ENCODE measurements around the gene OSBPL10.
"Not testable (repeated sequence)": the region's sequence is repeated elsewhere in the genome, so short reads cannot be mapped to it uniquely, and the experiment has no call there.

OSBPL10 gene

DNA sequence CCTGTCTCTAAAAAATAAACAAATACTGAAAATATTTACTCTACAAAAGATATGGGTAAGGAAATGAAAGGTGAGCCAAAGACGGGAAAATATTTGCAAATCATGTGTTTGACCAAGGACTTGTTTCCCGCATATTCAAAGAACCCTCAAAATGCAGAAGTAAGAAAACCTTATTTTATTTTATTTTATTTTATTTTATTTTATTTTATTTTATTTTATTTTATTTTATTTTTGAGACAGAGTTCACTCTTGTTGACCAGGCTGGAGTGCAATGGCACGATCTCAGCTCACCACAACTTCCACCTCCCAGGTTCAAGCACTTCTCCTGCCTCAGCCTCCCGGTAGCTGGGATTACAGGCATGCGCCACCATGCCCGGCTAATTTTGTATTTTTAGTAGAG is 11.9 kb upstream of the OSBPL10 start:
- not testable (repeated sequence) for DNase-seq

DNA sequence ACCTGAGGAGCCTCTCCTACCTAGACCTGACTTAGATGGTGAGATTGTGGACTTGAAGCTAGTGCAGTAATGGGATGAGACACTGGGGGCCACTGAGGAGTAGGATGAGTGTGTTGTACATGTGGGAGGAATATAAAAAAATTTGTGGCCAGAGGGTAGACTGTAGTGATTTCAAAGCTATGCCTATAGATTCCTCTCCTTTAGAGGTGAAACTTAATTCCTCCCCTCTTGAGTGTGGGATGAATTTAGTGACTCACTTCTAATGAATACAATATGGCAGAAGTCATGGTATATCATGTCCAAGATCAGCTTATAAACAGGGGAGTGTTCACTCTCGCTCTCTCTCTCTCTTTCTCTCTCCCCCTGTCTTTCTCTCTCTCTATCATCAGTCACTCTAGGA is 7.2 kb upstream of the OSBPL10 start:
- DNase-seq: no peak

- DNase-seq: no peak
Measured at GRCh38 chr3:31985831-31986230, 4.8 kb upstream of the OSBPL10 start.

- DNase-seq: no peak
Measured at GRCh38 chr3:31984321-31984720, 3.3 kb upstream of the OSBPL10 start.

GRCh38 chr3:31980530-31981205 is 394 bp downstream of the OSBPL10 start:
- DNase-seq: peak; percentile 12

GRCh38 chr3:31979001-31979697 is 1.9 kb downstream of the OSBPL10 start:
- DNase-seq: no peak

GRCh38 chr3:31978553-31978952 is 2.5 kb downstream of the OSBPL10 start:
- DNase-seq: no peak

DNA sequence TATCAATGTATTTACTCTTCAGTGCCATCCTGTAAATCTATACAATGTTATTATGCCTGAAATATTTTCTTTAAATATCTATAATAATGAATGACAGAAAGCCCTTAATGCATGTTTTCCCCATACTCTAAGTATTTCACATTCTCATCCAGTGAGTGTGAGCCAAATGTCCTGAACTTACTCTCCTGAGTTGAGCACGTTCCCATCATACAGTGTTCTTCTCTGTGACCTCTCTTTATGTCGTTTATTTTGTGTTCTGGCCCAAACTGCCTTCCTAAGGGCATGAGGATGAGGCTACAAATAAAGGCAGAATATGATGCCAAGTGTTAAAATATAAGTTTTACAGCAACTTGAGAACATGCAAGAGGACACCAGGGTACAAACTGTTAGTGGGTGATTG is 3.3 kb downstream of the OSBPL10 start:
- no peak for DNase-seq

DNA sequence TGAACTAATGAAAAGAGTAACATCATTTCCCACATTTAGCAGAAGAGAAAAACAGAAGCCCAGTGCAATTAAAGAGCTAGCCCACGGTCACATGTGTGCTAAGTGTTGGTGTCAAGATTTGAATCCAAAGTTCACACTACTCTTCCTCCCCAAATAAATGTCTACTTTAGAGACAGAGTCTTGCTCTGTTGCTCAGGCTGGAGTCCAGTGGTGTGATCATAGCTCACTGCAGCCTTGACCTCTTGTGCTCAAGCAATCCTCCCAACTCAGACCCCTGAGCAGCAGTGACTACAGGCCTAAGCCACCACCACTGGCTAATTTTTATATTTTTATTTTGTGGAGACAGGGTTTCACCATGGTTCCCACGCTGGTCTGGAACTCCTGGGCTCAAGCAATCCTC is 4.8 kb downstream of the OSBPL10 start:
- DNase-seq: no peak

DNA sequence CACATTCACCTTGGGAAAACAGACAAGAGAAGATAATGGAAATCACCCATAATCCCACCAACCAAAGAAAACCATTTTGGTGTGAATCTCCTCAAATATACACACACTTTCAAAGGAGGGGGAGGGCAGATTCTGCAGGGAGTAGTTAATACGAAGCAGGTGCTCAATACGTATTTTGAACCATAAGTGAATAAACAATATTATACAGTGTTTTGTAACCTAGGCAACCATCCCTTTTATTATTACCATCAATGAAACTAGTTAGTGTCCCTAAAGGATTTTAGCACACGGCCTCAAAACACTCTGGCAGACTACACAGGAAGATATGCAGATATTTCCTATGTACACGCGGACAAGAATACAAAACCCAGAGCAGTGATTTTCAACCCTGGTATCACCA is 6.1 kb downstream of the OSBPL10 start:
- DNase-seq: no peak

- DNase-seq: no peak
Measured at GRCh38 chr3:31974471-31974870, 6.6 kb downstream of the OSBPL10 start.

- no peak for DNase-seq
Measured at GRCh38 chr3:31973837-31974236, 7.2 kb downstream of the OSBPL10 start.

- DNase-seq: no peak
Measured at GRCh38 chr3:31973081-31973480, 8.0 kb downstream of the OSBPL10 start.

- DNase-seq: no peak
Measured at GRCh38 chr3:31971607-31972006, 9.5 kb downstream of the OSBPL10 start.

DNA sequence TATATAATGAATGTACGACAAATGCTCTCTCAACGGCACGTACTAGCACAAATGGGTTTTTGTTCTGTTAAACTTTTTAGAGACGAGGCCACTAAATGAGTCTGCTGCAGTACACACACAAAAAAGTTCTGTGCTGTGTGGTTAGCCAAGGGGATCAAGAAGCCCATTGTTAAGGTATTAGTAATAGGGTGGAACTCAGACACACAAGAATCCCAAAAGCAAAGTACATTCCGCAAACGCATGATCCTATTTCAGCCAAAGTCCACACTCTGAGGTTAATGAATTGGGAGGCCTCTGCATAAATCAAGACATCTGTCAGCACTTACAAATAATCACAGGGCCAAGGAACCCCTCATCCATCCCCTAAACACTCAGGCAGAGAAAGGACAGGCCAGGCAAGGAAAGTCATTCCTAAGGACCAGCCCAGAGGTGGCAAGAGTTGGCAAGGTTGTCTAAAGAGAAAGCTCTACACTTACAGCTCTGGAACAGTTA is 12.1 kb downstream of the OSBPL10 start:
- DNase-seq: no peak

- DNase-seq: no peak
Measured at GRCh38 chr3:31968369-31968926, 12.6 kb downstream of the OSBPL10 start.

DNA sequence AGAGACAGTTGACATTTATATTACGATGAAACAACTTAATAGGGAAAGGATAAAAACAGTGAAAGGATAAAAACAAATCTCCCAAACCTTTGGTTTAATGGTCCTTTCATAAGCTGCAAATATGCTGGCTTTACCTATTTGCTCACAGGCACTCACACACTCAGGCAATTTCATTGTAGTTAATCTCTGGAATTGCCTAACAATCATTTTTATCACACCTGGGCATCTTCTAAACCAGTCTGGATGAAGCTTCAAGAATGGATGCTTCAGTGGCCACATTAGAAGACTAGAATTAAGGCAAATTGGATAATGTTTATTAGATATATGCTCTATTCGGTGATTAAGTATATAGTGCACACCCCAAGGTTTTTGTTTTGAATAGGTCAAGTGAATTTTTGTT is 13.5 kb downstream of the OSBPL10 start:
- DNase-seq: no peak

DNA sequence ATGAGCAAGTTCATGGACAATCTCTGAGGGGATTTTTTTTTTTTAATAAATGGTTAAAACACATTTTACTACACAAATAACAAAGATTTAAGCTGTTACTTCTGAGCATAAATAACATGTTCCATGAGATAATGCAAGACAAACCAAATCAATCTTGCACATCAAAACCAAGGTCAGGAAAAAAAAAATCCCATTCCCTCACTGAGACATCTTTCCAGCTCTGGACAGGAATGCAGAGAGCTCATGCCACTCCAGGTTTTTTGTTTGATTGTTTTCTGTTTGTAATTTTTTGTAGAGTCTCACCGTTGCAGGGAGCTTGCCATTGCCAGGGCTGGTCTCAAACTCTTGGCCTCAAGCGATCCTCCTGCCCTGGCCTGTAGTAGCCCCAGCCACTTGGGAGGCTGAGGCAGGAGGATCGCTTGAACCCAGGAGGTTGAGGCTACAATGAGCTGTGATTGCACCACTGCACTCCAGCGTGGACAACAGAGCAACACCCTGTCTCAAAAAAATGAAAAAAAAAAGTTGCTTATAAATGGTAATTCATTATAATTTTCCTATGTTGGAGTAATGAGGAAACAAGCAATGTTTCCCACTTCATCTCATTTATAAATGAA is 14.0 kb downstream of the OSBPL10 start:
- DNase-seq: no peak

DNA sequence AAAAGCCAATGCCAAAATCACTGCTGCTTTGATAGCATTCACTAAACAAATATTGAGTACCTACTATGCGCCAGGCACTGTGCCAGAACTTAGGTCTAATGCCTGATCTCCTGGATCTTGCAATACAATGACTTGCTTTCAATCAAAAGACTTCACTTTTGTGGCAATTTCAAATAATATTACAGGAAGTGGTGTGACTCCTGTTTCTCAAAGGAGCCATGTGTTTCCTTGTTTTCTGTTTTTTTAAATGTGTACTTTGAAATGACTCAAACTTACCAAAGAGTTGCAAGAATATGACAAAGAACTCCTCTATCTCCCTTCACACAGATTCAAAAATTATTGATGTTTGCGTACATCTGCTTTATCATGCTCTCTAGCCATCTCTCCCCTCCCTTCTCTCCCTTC is 18.3 kb downstream of the OSBPL10 start:
- no peak for DNase-seq

DNA sequence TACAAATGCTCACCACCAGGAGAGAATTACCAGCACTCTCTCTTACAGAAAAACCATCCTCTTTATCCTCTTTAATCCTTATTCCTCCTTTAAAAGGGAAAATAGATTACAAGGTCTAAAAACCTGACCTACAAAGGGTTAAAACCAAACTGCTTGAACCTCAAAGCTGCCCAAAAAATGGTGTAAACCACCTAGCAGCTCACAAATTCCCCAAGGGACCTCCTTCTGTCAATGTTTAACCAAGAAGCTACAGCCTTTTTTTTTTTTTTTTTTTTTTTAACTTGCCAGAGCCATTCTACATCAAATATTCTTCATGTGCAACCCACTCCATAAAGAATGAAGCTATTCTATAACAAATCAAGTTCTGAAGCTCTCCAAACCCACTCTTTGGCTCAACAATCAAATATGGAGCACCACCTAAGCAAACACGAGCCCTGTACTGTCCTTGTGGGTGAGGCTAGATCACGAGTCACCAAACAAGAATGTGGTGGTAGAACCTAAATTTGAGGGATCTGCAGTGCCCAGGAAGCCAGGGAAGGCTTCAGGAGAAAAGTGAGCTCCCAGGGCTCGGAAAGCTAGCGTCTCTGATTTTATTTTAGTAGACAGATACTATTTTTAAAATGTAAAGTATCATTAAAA is 20.1 kb downstream of the OSBPL10 start:
- no peak for DNase-seq

DNA sequence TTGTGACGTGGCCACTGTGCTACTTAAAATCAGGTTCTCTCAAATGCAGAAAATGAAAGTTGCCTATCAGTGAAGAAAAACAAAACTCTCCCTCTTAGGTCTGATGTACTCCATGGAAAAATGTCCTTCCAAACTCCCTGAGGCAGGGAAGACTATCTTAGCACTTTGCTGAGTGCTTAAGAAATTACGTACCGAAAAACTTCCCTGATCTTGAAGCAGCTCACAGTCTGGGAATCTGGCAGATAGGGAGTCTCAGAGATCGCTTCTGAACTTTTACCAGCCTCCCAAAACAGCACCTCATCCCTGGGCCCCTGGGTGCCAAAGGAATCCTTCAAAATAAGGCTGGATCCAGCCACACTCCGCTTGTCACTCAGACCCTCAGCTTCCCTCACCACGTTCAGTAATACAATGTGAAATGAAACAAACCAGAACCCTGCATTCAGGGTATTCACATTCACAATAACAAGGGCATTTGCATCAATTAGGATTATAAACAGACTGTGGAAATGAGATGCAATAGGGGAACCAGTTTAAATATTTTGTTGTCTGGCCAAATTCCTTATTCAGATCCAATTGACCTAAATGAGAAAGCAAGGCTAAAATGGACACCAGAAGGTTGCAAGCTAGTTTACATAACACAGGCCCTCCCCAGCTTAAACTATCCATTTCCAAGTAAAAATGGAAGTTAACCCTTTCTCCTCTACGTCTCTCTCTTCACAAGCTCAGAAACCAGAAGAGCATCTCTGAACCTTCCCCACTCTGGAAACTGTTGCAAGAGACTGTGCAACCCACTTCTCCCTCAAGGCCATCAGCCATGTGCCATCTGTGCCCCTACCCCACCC is 20.9 kb downstream of the OSBPL10 start:
- DNase-seq: no peak

DNA sequence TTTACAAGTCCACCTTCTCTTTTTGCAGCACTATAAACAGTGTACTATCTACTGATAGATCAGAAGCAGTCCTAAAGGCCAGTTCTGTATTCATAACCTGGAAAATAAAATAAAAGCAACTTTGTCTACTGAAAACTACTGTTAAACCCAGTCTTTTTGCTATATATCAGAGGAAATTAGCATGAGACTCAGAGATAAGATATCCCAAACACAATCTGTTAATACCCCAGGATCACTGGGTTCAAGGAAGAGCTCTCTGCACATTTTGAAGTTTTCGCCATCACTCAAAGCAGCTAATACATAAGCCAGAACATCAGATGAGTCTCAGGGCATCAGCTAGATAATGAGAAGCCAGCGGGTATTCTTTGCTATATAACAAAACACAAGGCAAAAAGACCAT is 21.8 kb downstream of the OSBPL10 start:
- DNase-seq: no peak

Measured in central memory CD4-positive, alpha-beta T cell (primary cell).